Spleen (tissue), 11 donors: ENCODE data around the gene RSL24D1. TPM values are rescaled to one million over a fixed set of nuclear protein-coding genes. Genes with fewer than 3 reads are reported as not detected.
A peak's percentile ranks its signal among the peaks of the same experiment; 100 is the strongest.
"Not testable (repeated sequence)": the region's sequence is repeated elsewhere in the genome, so short reads cannot be mapped to it uniquely, and the experiment has no call there.

Experiments used
- DNase-seq: peaks from one replicate; pipeline ENCODE4 v3.0.0-alpha.2; 2020
- H3K27ac ChIP-seq, 8 donors: fragments of 200-600 bp; sonication (generic) in 7 of 8; 1 replicate in 4 of 8; 2 replicates in 4 of 8; pipeline versions ENCODE4 v1.5.0 to v1.8.0; 2016 to 2021; ENCODE audit warnings: inconsistent platforms in 4 of 8, mild to moderate bottlenecking in 4 of 8, moderate library complexity in 1 of 8
- H3K27me3 ChIP-seq, 7 donors: fragments of 200-600 bp; sonication (generic) in 6 of 7; replicated peaks in 1 of 7; 1 replicate in 4 of 7; 2 replicates in 3 of 7; pipeline versions ENCODE4 v1.5.0 to v1.8.0; 2016 to 2021; ENCODE audit warnings: inconsistent platforms in 3 of 7, mild to moderate bottlenecking in 1 of 7
- H3K36me3 ChIP-seq, 6 donors: fragments of 200-600 bp; sonication (generic) in 5 of 6; 1 replicate in 4 of 6; 2 replicates in 2 of 6; pipeline versions ENCODE4 v1.5.0 to v1.8.0; 2016 to 2021; ENCODE audit warnings: inconsistent platforms in 2 of 6
- H3K4me1 ChIP-seq, 6 donors: fragments of 200-600 bp; sonication (generic) in 5 of 6; 1 replicate in 3 of 6; 2 replicates in 3 of 6; pipeline versions ENCODE4 v1.5.0 to v1.8.0; 2016 to 2021; ENCODE audit warnings: inconsistent platforms in 3 of 6
- H3K4me3 ChIP-seq, 8 donors: fragments of 200-600 bp; sonication (generic) in 7 of 8; 1 replicate in 4 of 8; 2 replicates in 4 of 8; pipeline versions ENCODE4 v1.5.0 to v1.8.0; 2016 to 2021; ENCODE audit warnings: inconsistent platforms in 4 of 8, mild to moderate bottlenecking in 4 of 8, moderate library complexity in 2 of 8
- H3K9me3 ChIP-seq, 8 donors: fragments of 200-600 bp; sonication (generic) in 7 of 8; 1 replicate in 4 of 8; 2 replicates in 4 of 8; pipeline versions ENCODE4 v1.5.0 to v1.8.0; 2016 to 2021; ENCODE audit warnings: inconsistent platforms in 4 of 8
- CTCF ChIP-seq, 11 experiments: fragments of 200-600 bp in 7 of 11; fragments of 450-650 bp in 4 of 11; sonication (generic) in 4 of 11; IDR thresholded peaks in 8 of 11; conservative IDR thresholded peaks in 3 of 11; 1 replicate in 7 of 11; 2 replicates in 4 of 11; pipeline versions ENCODE4 v1.4.0 to v1.8.0; 2016 to 2021; ENCODE audit warnings: antibody characterized with exemption in 11 of 11, inconsistent platforms in 4 of 11, mild to moderate bottlenecking in 1 of 11
- POLR2A ChIP-seq, 3 donors: fragments of 450-650 bp; IDR thresholded peaks; one replicate each; pipeline ENCODE4 v1.5.1; 2017; ENCODE audit warnings: antibody characterized with exemption in 3 of 3, mild to moderate bottlenecking in 1 of 3
- POLR2AphosphoS5 ChIP-seq, 3 donors: sonication (generic); formaldehyde crosslinking; IDR thresholded peaks; one replicate each; pipeline ENCODE4 v1.5.1; 2017; ENCODE audit warnings: antibody characterized with exemption in 3 of 3
- WGBS, 5 donors: extraction: QIAGEN DNeasy Blood & Tissue Kit in 3 of 5; methylation state at CpG; one replicate each; pipeline versions ENCODE4 v1.1.5 to v1.1.7; 2013 to 2018; 5-methylcytosine and 5-hydroxymethylcytosine counted together
- intact Hi-C: fragments of 100-400 bp; cut with DNase I; formaldehyde crosslinking; loops from one replicate; pipeline ENCODE4 v1.15.0; 2023; ENCODE audit warnings: low total_unique reads
- polyA plus RNA-seq, 3 donors: library from polyadenylated mRNA; stranded (reverse); fragments of 200-250 nt; gene quantifications; one replicate each; pipeline ENCODE4 v1.2.1, GENCODE V29; 2013
- total RNA-seq, 7 donors: library from RNA; depleted of rRNA in 3 of 7; stranded (reverse); fragments of >200 nt in 3 of 7; fragmentation: NEBNext Ultra II Directional in 4 of 7; extraction: Animal tissue kit (Norgen Biotek cat#: 25700) in 4 of 7; gene quantifications; one replicate each; pipeline versions ENCODE4 v1.1.0 to v1.2.1, GENCODE V29; 2016 to 2021
- donor health status: healthy with polysubstance abuse.
- donor health status: DM: no; HTN: no; CAD: no; lungs with moderate emphysema.
- donor health status: DM: no; HTN: no; CAD: no.
- donor health status: Bipolar disorder and iron deficiency.
- donor health status: healthy.
- donor health status: DM: no; HTN: no; CAD: no.
- donor health status: DM: yes; HTN: yes; CAD: no.

RSL24D1 gene
- total and polyA plus RNA-seq, 10 donors = 43.7 to 103 (median 56.0) TPM

GRCh38 chr15:55170361-55170760, 26.4 kb downstream of the RSL24D1 start:
- Histone ChIP-seq H3K36me3 (peaks cover 0 to 13% (median 0%) of the 10 kb centered on the region in 6 donors), H3K4me3 (no peak overlapping the region), H3K27ac (no peak overlapping the region), H3K4me1 (no peaks in the 10 kb centered on the region), H3K9me3 (no peaks in the 10 kb centered on the region), H3K27me3 (no peaks in the 10 kb centered on the region)
- TF ChIP-seq CTCF (IDR thresholded peaks at IDR 0.05 in 8 of 11, conservative IDR thresholded peaks at IDR 0.05 in 3 of 11) (no peak), POLR2AphosphoS5 (IDR thresholded peaks at IDR 0.05) (no peak), POLR2A (IDR thresholded peaks at IDR 0.05) (no peak)
- intact Hi-C loops = no loop called here
- no peak for DNase-seq
- 60 to 86% (median 80%) methylated on average over 4 of the region's 4 CpGs for WGBS, 5 donors

GRCh38 chr15:55168350-55168974, 28.3 kb downstream of the RSL24D1 start:
- H3K4me1 ChIP-seq = no peaks in the 10 kb centered on the region
- H3K27me3 ChIP-seq = no peaks in the 10 kb centered on the region
- no peak overlapping the region for H3K27ac ChIP-seq
- WGBS, 5 donors = 67 to 79% (median 71%) methylated on average over 11 of the region's 11 CpGs
- TF ChIP-seq CTCF (IDR thresholded peaks at IDR 0.05 in 8 of 11, conservative IDR thresholded peaks at IDR 0.05 in 3 of 11) (peak; percentile 11 to 71 (median 52)), POLR2A (IDR thresholded peaks at IDR 0.05) (no peak)
- H3K36me3 ChIP-seq = no peaks in the 10 kb centered on the region
- peak; percentile 75 for DNase-seq
- H3K4me3 ChIP-seq = no peak overlapping the region
- no peaks in the 10 kb centered on the region for H3K9me3 ChIP-seq
- intact Hi-C loops = no loop called here

GRCh38 chr15:55164284-55164683, 32.5 kb downstream of the RSL24D1 start:
- intact Hi-C loops = no loop called here
- Histone ChIP-seq H3K4me3 (no peak overlapping the region), H3K27me3 (no peaks in the 10 kb centered on the region), H3K4me1 (no peaks in the 10 kb centered on the region), H3K36me3 (no peaks in the 10 kb centered on the region), H3K27ac (no peak overlapping the region), H3K9me3 (no peaks in the 10 kb centered on the region)
- DNase-seq = no peak
- no peak for TF ChIP-seq POLR2AphosphoS5 (IDR thresholded peaks at IDR 0.05)
- TF ChIP-seq CTCF (IDR thresholded peaks at IDR 0.05 in 8 of 11, conservative IDR thresholded peaks at IDR 0.05 in 3 of 11) = no peak
- no peak for TF ChIP-seq POLR2A (IDR thresholded peaks at IDR 0.05)
- WGBS, 5 donors = 76 to 89% (median 85%) methylated on average over 4 of the region's 4 CpGs

GRCh38 chr15:55151631-55152030, 45.1 kb downstream of the RSL24D1 start:
- no peak for DNase-seq
- H3K4me3 ChIP-seq = no peak overlapping the region
- 64 to 83% (median 74%) methylated on average over 3 of the region's 3 CpGs for WGBS, 5 donors
- H3K4me1 ChIP-seq = no peaks in the 10 kb centered on the region
- H3K27me3 ChIP-seq = no peaks in the 10 kb centered on the region
- no peaks in the 10 kb centered on the region for H3K9me3 ChIP-seq
- intact Hi-C loops = no loop called here
- H3K36me3 ChIP-seq = no peaks in the 10 kb centered on the region
- no peak for TF ChIP-seq POLR2AphosphoS5 (IDR thresholded peaks at IDR 0.05)
- no peak for TF ChIP-seq CTCF (IDR thresholded peaks at IDR 0.05 in 8 of 11, conservative IDR thresholded peaks at IDR 0.05 in 3 of 11)
- no peak for TF ChIP-seq POLR2A (IDR thresholded peaks at IDR 0.05)
- no peak overlapping the region for H3K27ac ChIP-seq

GRCh38 chr15:55143132-55143531, 53.6 kb downstream of the RSL24D1 start:
- H3K4me3 ChIP-seq, H3K27ac ChIP-seq, intact Hi-C loops, H3K4me1 ChIP-seq, DNase-seq, H3K27me3 ChIP-seq, H3K36me3 ChIP-seq: not testable (repeated sequence)
- 90 to 97% (median 93%) methylated on average over 7 to 8 of the region's 8 CpGs for WGBS, 5 donors
- H3K9me3 ChIP-seq = peaks cover 0 to 30% (median 3%) of the 10 kb centered on the region in 8 donors
